Dendritic cell treated with granulocyte-macrophage colony-stimulating factor and Interleukin-4, amounts not matched to agents 40 ng/mL and 50 ng/mL, for 4 days (primary cell): ENCODE data around the gene IRGQ.

Source experiments
- H3K27ac Mint-ChIP-seq: one replicate; pipeline ENCODE4 v1.8.0; 2022; ENCODE audit warnings: mild to moderate bottlenecking, mixed read lengths
- H3K27me3 Mint-ChIP-seq: one replicate; pipeline ENCODE4 v1.8.0; 2022; ENCODE audit warnings: mild to moderate bottlenecking, mixed read lengths
- H3K36me3 Mint-ChIP-seq: one replicate; pipeline ENCODE4 v1.8.0; 2022; ENCODE audit warnings: low read depth, mixed read lengths
- H3K4me1 Mint-ChIP-seq: one replicate; pipeline ENCODE4 v1.8.0; 2022; ENCODE audit warnings: low read depth, mixed read lengths
- H3K4me3 Mint-ChIP-seq: one replicate; pipeline ENCODE4 v1.8.0; 2022; ENCODE audit warnings: mild to moderate bottlenecking, moderate library complexity, mixed read lengths
- H3K9me3 Mint-ChIP-seq: one replicate; pipeline ENCODE4 v1.8.0; 2022; ENCODE audit warnings: mixed read lengths
- intact Hi-C: fragments of 100-400 bp; cut with micrococcal nuclease; formaldehyde crosslinking; loops from one replicate; pipeline ENCODE4 v1.15.0; 2022

IRGQ gene

GRCh38 chr19:43634506-43634871, 38.6 kb upstream of the IRGQ start:
- Mint-ChIP-seq H3K27me3 (peaks cover 62% of the 10 kb centered on the region), H3K27ac (peak overlapping the region; percentile 8), H3K4me1 (peaks cover 15% of the 10 kb centered on the region), H3K4me3 (no peak overlapping the region), H3K9me3 (no peaks in the 10 kb centered on the region), H3K36me3 (no peaks in the 10 kb centered on the region)
- intact Hi-C loops = no loop called here

- H3K4me1 Mint-ChIP-seq = peaks cover 12% of the 10 kb centered on the region
- no peaks in the 10 kb centered on the region for H3K9me3 Mint-ChIP-seq
- no peak overlapping the region for H3K4me3 Mint-ChIP-seq
- no peaks in the 10 kb centered on the region for H3K36me3 Mint-ChIP-seq
- H3K27ac Mint-ChIP-seq = no peak overlapping the region
- H3K27me3 Mint-ChIP-seq = peaks cover 59% of the 10 kb centered on the region
- intact Hi-C loops = no loop called here
Observed at GRCh38 chr19:43634068-43634467, 38.1 kb upstream of the IRGQ start.

- no peak overlapping the region for H3K4me3 Mint-ChIP-seq
- H3K27ac Mint-ChIP-seq = no peak overlapping the region
- H3K27me3 Mint-ChIP-seq = peaks cover 54% of the 10 kb centered on the region
- no peaks in the 10 kb centered on the region for H3K36me3 Mint-ChIP-seq
- intact Hi-C loops = no loop called here
- no peaks in the 10 kb centered on the region for H3K9me3 Mint-ChIP-seq
- H3K4me1 Mint-ChIP-seq = peaks cover 7% of the 10 kb centered on the region
Observed at GRCh38 chr19:43633520-43633919, 37.6 kb upstream of the IRGQ start.

- no peak overlapping the region for H3K4me3 Mint-ChIP-seq
- no peaks in the 10 kb centered on the region for H3K36me3 Mint-ChIP-seq
- peaks cover 56% of the 10 kb centered on the region for H3K27me3 Mint-ChIP-seq
- no peaks in the 10 kb centered on the region for H3K9me3 Mint-ChIP-seq
- intact Hi-C loops = no loop called here
- no peak overlapping the region for H3K27ac Mint-ChIP-seq
- peaks cover 12% of the 10 kb centered on the region for H3K4me1 Mint-ChIP-seq
Observed at GRCh38 chr19:43631491-43631890, 35.6 kb upstream of the IRGQ start.

GRCh38 chr19:43628646-43629326, 32.9 kb upstream of the IRGQ start:
- intact Hi-C loops = no loop called here
- Mint-ChIP-seq H3K27me3 (peaks cover 50% of the 10 kb centered on the region), H3K27ac (no peak overlapping the region), H3K4me1 (peaks cover 19% of the 10 kb centered on the region), H3K36me3 (no peaks in the 10 kb centered on the region), H3K9me3 (no peaks in the 10 kb centered on the region), H3K4me3 (no peak overlapping the region)

- Mint-ChIP-seq H3K4me3 (peak overlapping the region; percentile 18), H3K9me3 (no peaks in the 10 kb centered on the region)
- intact Hi-C loops = no loop called here
Observed at GRCh38 chr19:43626838-43627237, 30.9 kb upstream of the IRGQ start.

GRCh38 chr19:43625918-43626579, 30.1 kb upstream of the IRGQ start:
- intact Hi-C loops = no loop called here
- peak overlapping the region; percentile 5 for H3K27ac Mint-ChIP-seq
- peaks cover 35% of the 10 kb centered on the region for H3K27me3 Mint-ChIP-seq

More at GRCh38 chr19:43626838-43627237, 30.9 kb upstream of the IRGQ start:
- Mint-ChIP-seq H3K27me3 (peaks cover 35% of the 10 kb centered on the region), H3K36me3 (no peaks in the 10 kb centered on the region), H3K27ac (no peak overlapping the region), H3K4me1 (peaks cover 19% of the 10 kb centered on the region)

GRCh38 chr19:43624933-43625332, 29.0 kb upstream of the IRGQ start:
- Mint-ChIP-seq H3K4me1 (peaks cover 29% of the 10 kb centered on the region), H3K27me3 (peaks cover 35% of the 10 kb centered on the region), H3K9me3 (no peaks in the 10 kb centered on the region), H3K4me3 (no peak overlapping the region), H3K27ac (no peak overlapping the region), H3K36me3 (no peaks in the 10 kb centered on the region)
- intact Hi-C loops = no loop called here

More at GRCh38 chr19:43625918-43626579, 30.1 kb upstream of the IRGQ start:
- no peaks in the 10 kb centered on the region for H3K9me3 Mint-ChIP-seq
- H3K36me3 Mint-ChIP-seq = no peaks in the 10 kb centered on the region
- no peak overlapping the region for H3K4me3 Mint-ChIP-seq
- peaks cover 19% of the 10 kb centered on the region for H3K4me1 Mint-ChIP-seq

GRCh38 chr19:43623889-43624670, 28.1 kb upstream of the IRGQ start:
- Mint-ChIP-seq H3K27ac (no peak overlapping the region), H3K4me1 (peaks cover 35% of the 10 kb centered on the region), H3K4me3 (no peak overlapping the region), H3K36me3 (peaks cover 8% of the 10 kb centered on the region), H3K27me3 (peaks cover 35% of the 10 kb centered on the region), H3K9me3 (no peaks in the 10 kb centered on the region)
- intact Hi-C loops = no loop called here

- no peak overlapping the region for H3K27ac Mint-ChIP-seq
- peaks cover 9% of the 10 kb centered on the region for H3K36me3 Mint-ChIP-seq
- intact Hi-C loops = no loop called here
- H3K9me3 Mint-ChIP-seq = no peaks in the 10 kb centered on the region
- peaks cover 39% of the 10 kb centered on the region for H3K4me1 Mint-ChIP-seq
- no peak overlapping the region for H3K4me3 Mint-ChIP-seq
- peaks cover 32% of the 10 kb centered on the region for H3K27me3 Mint-ChIP-seq
Observed at GRCh38 chr19:43622956-43623355, 27.0 kb upstream of the IRGQ start.

GRCh38 chr19:43622070-43622469, 26.1 kb upstream of the IRGQ start:
- H3K27ac Mint-ChIP-seq = no peak overlapping the region
- peaks cover 23% of the 10 kb centered on the region for H3K27me3 Mint-ChIP-seq
- peaks cover 9% of the 10 kb centered on the region for H3K36me3 Mint-ChIP-seq
- intact Hi-C loops = no loop called here
- H3K4me3 Mint-ChIP-seq = no peak overlapping the region
- H3K9me3 Mint-ChIP-seq = no peaks in the 10 kb centered on the region
- peaks cover 39% of the 10 kb centered on the region for H3K4me1 Mint-ChIP-seq

- Mint-ChIP-seq H3K9me3 (no peaks in the 10 kb centered on the region), H3K36me3 (peaks cover 9% of the 10 kb centered on the region), H3K4me1 (peaks cover 22% of the 10 kb centered on the region), H3K27ac (peak overlapping the region; percentile 97), H3K27me3 (peaks cover 8% of the 10 kb centered on the region), H3K4me3 (peak overlapping the region; percentile 96)
- intact Hi-C loops = no loop called here
Observed at GRCh38 chr19:43620061-43621001, 24.4 kb upstream of the IRGQ start.

GRCh38 chr19:43619262-43620060, 23.5 kb upstream of the IRGQ start, which contains the start of gene ZNF428:
Gene ZNF428, minus strand, starts transcription at chr19:43619629. Its CDS starts 5,325 bp downstream, at chr19:43614304.
- Mint-ChIP-seq H3K9me3 (no peaks in the 10 kb centered on the region), H3K27ac (peak within 1 kb of the TSS; percentile 97), H3K27me3 (peaks cover 2% of the 10 kb centered on the region), H3K36me3 (peaks cover 10% of the 10 kb centered on the region), H3K4me1 (peaks cover 20% of the 10 kb centered on the region), H3K4me3 (peak within 1 kb of the TSS; percentile 96)
- intact Hi-C loops = loop anchor here (1.0 kb wide), 1 partner anchor 23 kb away; the partner anchor contains the start of genes IRGQ and ZNF576
